ENCODE results near the gene RTP3.

- TF ChIP-seq JUN (IDR thresholded peaks at IDR 0.05; ENCODE audit: low read depth, low read length), result no peak
- no peak for TF ChIP-seq EZH2 (IDR thresholded peaks at IDR 0.05; ENCODE audit: low read depth, low read length, severe bottlenecking)
- TF ChIP-seq CTCF (IDR thresholded peaks at IDR 0.05; ENCODE audit: control extremely low read depth in 1 of 3, insufficient read depth in 1 of 3, low read depth in 1 of 3, low read length in 3 of 3), result no peak
- TF ChIP-seq CHD1 (IDR thresholded peaks at IDR 0.05; ENCODE audit: low read depth, low read length), result no peak
- no peak for TF ChIP-seq SP1 (IDR thresholded peaks at IDR 0.05; ENCODE audit: low read depth, low read length)
- no peak for TF ChIP-seq KDM5A (IDR thresholded peaks at IDR 0.05; ENCODE audit: low read length)
- TF ChIP-seq SIN3A (conservative IDR thresholded peaks at IDR 0.05 in 1 of 2, IDR thresholded peaks at IDR 0.05 in 1 of 2; ENCODE audit: low read depth in 1 of 2, low read length in 2 of 2), result no peak
- no peak for TF ChIP-seq CEBPB (IDR thresholded peaks at IDR 0.05; ENCODE audit: low read depth, low read length)
- TF ChIP-seq HDAC6 (IDR thresholded peaks at IDR 0.05; ENCODE audit: low read depth, low read length), result no peak
These were observed 39.5 kb downstream of the RTP3 start for GRCh38 chr3:46537316-46537715.
